Astrocyte of the cerebellum (primary cell): Measurements from ENCODE around the gene TAF8.
A peak's percentile ranks its signal among the peaks of the same experiment; 100 is the strongest.

Source experiments
- DNase-seq: peaks from one replicate; pipeline ENCODE4 v3.0.0-alpha.2; 2011; ENCODE audit warnings: low read depth
- H3K4me3 ChIP-seq: 2 replicates; pipeline ENCODE4 v1.5.1; 2011; ENCODE audit warnings: mild to moderate bottlenecking, low read depth, low read length, moderate library complexity
- in situ Hi-C: cut with HindIII; loops from 2 replicates; pipeline ENCODE4 v1.10.0; 2017; ENCODE audit warnings: low sequenced_read_pairs
- TF ChIP-seq, protein P1 (sequence below): IDR thresholded peaks from 2 replicates; pipeline ENCODE4 v1.5.1; 2012; ENCODE audit warnings: low read length, low read depth, moderate library complexity, mild to moderate bottlenecking; ENCODE audit errors: missing control alignments

The TAF8 gene

GRCh38 chr6:42047213-42047590, 3.1 kb upstream of the TAF8 start:
- H3K4me3 ChIP-seq = peak overlapping the region; percentile 70
- in situ Hi-C loops = no loop called here
- no peak for DNase-seq
- TF ChIP-seq, protein P1, sequence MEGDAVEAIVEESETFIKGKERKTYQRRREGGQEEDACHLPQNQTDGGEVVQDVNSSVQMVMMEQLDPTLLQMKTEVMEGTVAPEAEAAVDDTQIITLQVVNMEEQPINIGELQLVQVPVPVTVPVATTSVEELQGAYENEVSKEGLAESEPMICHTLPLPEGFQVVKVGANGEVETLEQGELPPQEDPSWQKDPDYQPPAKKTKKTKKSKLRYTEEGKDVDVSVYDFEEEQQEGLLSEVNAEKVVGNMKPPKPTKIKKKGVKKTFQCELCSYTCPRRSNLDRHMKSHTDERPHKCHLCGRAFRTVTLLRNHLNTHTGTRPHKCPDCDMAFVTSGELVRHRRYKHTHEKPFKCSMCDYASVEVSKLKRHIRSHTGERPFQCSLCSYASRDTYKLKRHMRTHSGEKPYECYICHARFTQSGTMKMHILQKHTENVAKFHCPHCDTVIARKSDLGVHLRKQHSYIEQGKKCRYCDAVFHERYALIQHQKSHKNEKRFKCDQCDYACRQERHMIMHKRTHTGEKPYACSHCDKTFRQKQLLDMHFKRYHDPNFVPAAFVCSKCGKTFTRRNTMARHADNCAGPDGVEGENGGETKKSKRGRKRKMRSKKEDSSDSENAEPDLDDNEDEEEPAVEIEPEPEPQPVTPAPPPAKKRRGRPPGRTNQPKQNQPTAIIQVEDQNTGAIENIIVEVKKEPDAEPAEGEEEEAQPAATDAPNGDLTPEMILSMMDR = no peak

GRCh38 chr6:42047790-42048405, 2.4 kb upstream of the TAF8 start:
- no peak for DNase-seq
- H3K4me3 ChIP-seq = peak overlapping the region; percentile 70
- TF ChIP-seq, protein P1 = no peak
- in situ Hi-C loops = no loop called here

- H3K4me3 ChIP-seq = peak overlapping the region; percentile 70
- TF ChIP-seq, protein P1 = no peak
- DNase-seq = no peak
- in situ Hi-C loops = no loop called here
These were observed 1.1 kb upstream of the TAF8 start for GRCh38 chr6:42049116-42049809.

DNA sequence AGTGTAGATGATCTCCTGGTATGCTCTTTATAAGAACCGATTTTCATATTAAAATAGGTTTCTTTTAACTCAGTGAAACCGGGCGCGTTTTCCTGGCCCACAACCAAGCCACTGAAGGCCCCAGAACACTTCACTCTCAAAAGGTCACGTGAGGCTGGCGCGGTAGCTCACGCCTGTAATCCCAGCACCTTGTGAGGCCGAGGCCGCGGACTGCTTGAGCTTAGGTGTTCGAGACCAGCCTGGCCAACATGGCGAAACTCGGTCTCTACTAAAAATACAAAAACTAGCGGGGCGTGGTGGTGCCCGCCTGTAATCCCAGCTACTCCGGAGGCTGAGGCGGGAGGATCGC, 402 bp upstream of the TAF8 start:
- H3K4me3 ChIP-seq = peak overlapping the region; percentile 74
- TF ChIP-seq, protein P1 = no peak
- DNase-seq = no peak
- in situ Hi-C loops = no loop called here

GRCh38 chr6:42051268-42051653, 937 bp downstream of the TAF8 start:
- TF ChIP-seq, protein P1 = no peak
- DNase-seq = no peak
- peak overlapping the region; percentile 74 for H3K4me3 ChIP-seq
- in situ Hi-C loops = no loop called here

GRCh38 chr6:42053601-42054000, 3.3 kb downstream of the TAF8 start:
- DNase-seq = no peak
- TF ChIP-seq, protein P1 = no peak
- in situ Hi-C loops = no loop called here
- H3K4me3 ChIP-seq = no peak overlapping the region

- in situ Hi-C loops = no loop called here
- TF ChIP-seq, protein P1 = no peak
- H3K4me3 ChIP-seq = no peak overlapping the region
- DNase-seq = no peak
These were observed 9.4 kb downstream of the TAF8 start for GRCh38 chr6:42059743-42060142.
